K562 (cell line): ENCODE measurements around the gene HAUS7. TPM values are rescaled to one million over a fixed set of nuclear protein-coding genes. Genes with fewer than 3 reads are reported as not detected.
A peak's percentile ranks its signal among the peaks of the same experiment; 100 is the strongest.

Source experiments
- ATAC-seq: fragments of 200-7000 bp; cut with Tn5 transposase; 3 replicates; pipeline ENCODE4 v1.9.1; 2020; ENCODE audit warnings: moderate library complexity
- BruUV-seq: library from RNA; stranded (reverse); fragments of 400-500 nt; replicated peaks from 2 replicates; lab custom pipeline; 2021; lab: Mats Ljungman, UMichigan
- CTCF ChIA-PET: fragments of 300-600 bp; formaldehyde crosslinking; extraction: SDS; loops from one replicate; lab custom pipeline; 2021; ENCODE audit warnings: low intra/inter-chr PET ratio; lab: Yijun Ruan, JAX
- POLR2A ChIA-PET: fragments of 300-600, 350-650 bp; sonication (Branson Sonifier 250); formaldehyde crosslinking; extraction: SDS; loops from one replicate; lab custom pipeline; 2021; ENCODE audit warnings: antibody characterized with exemption, inconsistent platforms; lab: Yijun Ruan, JAX
- DNase-seq, 4 experiments: peaks; one replicate each; pipeline versions ENCODE4 v3.0.0 to v3.0.0-alpha.2; 2011 to 2018; ENCODE audit warnings: low spot score in 3 of 4, mixed read lengths in 3 of 4; ENCODE audit errors: extremely low read depth in 1 of 4
- FAIRE-seq: peaks from 2 replicates; lab custom pipeline; 2011; peaks lifted over from hg19 to GRCh38; lab: Jason Lieb, UNC
- H2AFZ ChIP-seq: 2 replicates; pipeline ENCODE4 v1.6.0; 2011; ENCODE audit warnings: low read depth, low read length, control low read depth, inconsistent platforms
- H3K27ac ChIP-seq: fragments of 200-600 bp; 3 replicates; pipeline ENCODE4 v1.8.0; 2011; ENCODE audit warnings: low read depth, mild to moderate bottlenecking, control low read depth, inconsistent platforms, low read length, moderate library complexity, mixed read lengths; ENCODE audit errors: extremely low read depth
- H3K27me3 ChIP-seq, 2 experiments: fragments of 300-600 bp in 1 of 2; 2 replicates in 1 of 2; 3 replicates in 1 of 2; pipeline versions ENCODE4 v1.6.0 to v1.8.0; 2011; ENCODE audit warnings: inconsistent platforms in 2 of 2, low read length in 2 of 2, mild to moderate bottlenecking in 1 of 2, mixed read lengths in 1 of 2, moderate library complexity in 1 of 2; ENCODE audit not compliant: control insufficient read depth in 2 of 2, insufficient read depth in 2 of 2
- H3K36me3 ChIP-seq: fragments of 300-600 bp; 3 replicates; pipeline ENCODE4 v1.8.0; 2011; ENCODE audit warnings: mild to moderate bottlenecking, low read length, inconsistent platforms; ENCODE audit not compliant: control insufficient read depth, insufficient read depth
- H3K4me1 ChIP-seq, 2 experiments: fragments of 200-600 bp in 1 of 2; replicated peaks in 1 of 2; 2 replicates in 1 of 2; 3 replicates in 1 of 2; pipeline versions ENCODE4 v1.5.1 to v1.8.0; 2011; ENCODE audit warnings: inconsistent platforms in 2 of 2, low read length in 2 of 2, mild to moderate bottlenecking in 1 of 2, mixed read lengths in 1 of 2, moderate library complexity in 1 of 2; ENCODE audit not compliant: control insufficient read depth in 2 of 2, insufficient read depth in 2 of 2
- H3K4me2 ChIP-seq: 2 replicates; pipeline ENCODE4 v1.6.1; 2011; ENCODE audit warnings: low read length, control low read depth, inconsistent platforms, mixed read lengths; ENCODE audit not compliant: insufficient read depth
- H3K4me3 ChIP-seq: fragments of 200-600 bp; sonication (generic), shearing (Covaris generic); 2 replicates; pipeline ENCODE4 v1.5.1; 2016; ENCODE audit warnings: control low read depth, inconsistent platforms
- H3K79me2 ChIP-seq: fragments of 200-600 bp; 3 replicates; pipeline ENCODE4 v1.8.0; 2011; ENCODE audit warnings: low read length, inconsistent platforms; ENCODE audit not compliant: control insufficient read depth, insufficient read depth
- H3K9ac ChIP-seq, 2 experiments: 2 replicates each; pipeline versions ENCODE4 v1.6.0 to v1.6.1; 2011; ENCODE audit warnings: low read depth in 2 of 2, low read length in 2 of 2, control low read depth in 1 of 2, inconsistent platforms in 1 of 2, mild to moderate bottlenecking in 1 of 2, mixed read lengths in 1 of 2; ENCODE audit not compliant: insufficient read depth in 1 of 2
- H3K9me1 ChIP-seq: one replicate; pipeline ENCODE4 v1.6.0; 2011; ENCODE audit warnings: inconsistent platforms, mild to moderate bottlenecking, low read length, moderate library complexity; ENCODE audit not compliant: control insufficient read depth, insufficient read depth
- H3K9me3 ChIP-seq: replicated peaks from 2 replicates; pipeline ENCODE4 v1.5.1; 2011; ENCODE audit warnings: low read depth, low read length, inconsistent platforms; ENCODE audit not compliant: control insufficient read depth, insufficient read depth
- H4K20me1 ChIP-seq: replicated peaks from 2 replicates; pipeline ENCODE4 v1.6.1; 2011; ENCODE audit warnings: low read length, inconsistent platforms, mixed read lengths; ENCODE audit not compliant: control insufficient read depth, insufficient read depth
- CC2D1A ChIP-seq: fragments of 450-650 bp; IDR thresholded peaks from 2 replicates; pipeline ENCODE4 v1.6.1; 2017; ENCODE audit warnings: mild to moderate bottlenecking
- ETV6 ChIP-seq, 3 experiments: fragments of 150-350 bp in 1 of 3; sonication (generic) in 1 of 3; formaldehyde crosslinking in 1 of 3; IDR thresholded peaks; 2 replicates each; pipeline versions ENCODE4 v1.6.1 to v1.8.0; 2014 to 2022; ENCODE audit warnings: borderline replicate concordance in 2 of 3, low read depth in 2 of 3, antibody characterized with exemption in 1 of 3, low read length in 1 of 3, mild to moderate bottlenecking in 1 of 3, missing genetic modification reagents in 1 of 3
- HNRNPUL1 ChIP-seq: fragments of 200-400 bp; formaldehyde crosslinking; IDR thresholded peaks from 2 replicates; pipeline ENCODE4 v1.6.1; 2017; ENCODE audit warnings: low read length
- KLF10 ChIP-seq: fragments of 250-450 bp; sonication (Bioruptor Pico); IDR thresholded peaks from 2 replicates; pipeline ENCODE4 v1.6.1; 2021; ENCODE audit warnings: matching md5 sums
- MYNN ChIP-seq, 2 experiments: sonication (generic); formaldehyde crosslinking in 1 of 2; IDR thresholded peaks; 2 replicates each; pipeline versions ENCODE4 v1.5.0 to v1.6.1; 2016 to 2020; ENCODE audit warnings: antibody characterized with exemption in 1 of 2, missing genetic modification reagents in 1 of 2
- PHB ChIP-seq: fragments of 250-450 bp; sonication (Bioruptor Pico); IDR thresholded peaks from 2 replicates; pipeline ENCODE4 v1.5.0; 2021
- REST ChIP-seq, 2 experiments: fragments of 450-650 bp; formaldehyde crosslinking in 1 of 2; IDR thresholded peaks; 2 replicates each; pipeline versions ENCODE4 v1.4.0 to v1.6.1; 2014 to 2020; ENCODE audit warnings: mild to moderate bottlenecking in 2 of 2, borderline replicate concordance in 1 of 2, low read depth in 1 of 2
- SMC3 ChIP-seq: conservative IDR thresholded peaks from 2 replicates; pipeline ENCODE4 v1.6.1; 2011; ENCODE audit warnings: low read depth, low read length, improper control_type of control experiment; ENCODE audit not compliant: insufficient read depth
- THRB ChIP-seq: fragments of 450-650 bp; formaldehyde crosslinking; conservative IDR thresholded peaks from 2 replicates; pipeline ENCODE4 v1.4.0; 2022; ENCODE audit warnings: mild to moderate bottlenecking, missing genetic modification characterization
- ZNF75A ChIP-seq: fragments of 450-650 bp; formaldehyde crosslinking; IDR thresholded peaks from 2 replicates; pipeline ENCODE4 v1.4.0; 2020; ENCODE audit warnings: mild to moderate bottlenecking
- WGBS: fragments of 100-300 bp; shearing (Covaris generic); methylation state at CpG from one replicate; pipeline ENCODE4 v1.1.6; 2016; ENCODE audit warnings: low coverage, mixed read lengths; ENCODE audit not compliant: insufficient coverage; ENCODE audit errors: missing lambda C conversion rate; 5-methylcytosine and 5-hydroxymethylcytosine counted together
- in situ Hi-C: fragments of 300-500 bp; cut with MboI; formaldehyde crosslinking; loops from 4 replicates; pipeline ENCODE4 v1.15.0; 2018; ENCODE audit warnings: inconsistent platforms, mixed read lengths
- intact Hi-C: fragments of 100-400 bp; cut with micrococcal nuclease; formaldehyde crosslinking; loops from 2 replicates; pipeline ENCODE4 v1.14.2; 2022
- polyA plus RNA-seq, 8 experiments: library from polyadenylated mRNA; depleted of rRNA in 4 of 8; stranded (reverse) in 5 of 8; unstranded in 3 of 8; fragments of >200 nt; fragmentation: Nextera tagmentation in 2 of 8; fragmentation: Illumina TruSeq in 1 of 8; extraction: Ambion mirVana in 2 of 8; extraction: Trizol in 1 of 8; gene quantifications; 2 replicates each; pipeline versions ENCODE4 v1.2.1 to v1.2.3, GENCODE V29; 2011 to 2014; ENCODE audit warnings: inconsistent platforms in 1 of 8, missing spikeins in 1 of 8
- total RNA-seq, 7 experiments: library from RNA; depleted of rRNA in 6 of 7; stranded (reverse); fragments of >200 nt in 6 of 7; fragmentation: Illumina TruSeq in 2 of 7; extraction: Trizol in 2 of 7; gene quantifications; 2 replicates each; pipeline versions ENCODE4 v1.2.1 to v1.2.3, GENCODE V29; 2011 to 2021; ENCODE audit warnings: low replicate concordance in 1 of 7

HAUS7 gene
- total and polyA plus RNA-seq, 9 of the 15 experiments (the other 6 are each of a cell fraction or from before 2014, with no cell fraction given) = 10.0 to 94.9 (median 48.8) TPM

- Histone ChIP-seq H3K4me2 (no peak overlapping the region), H3K36me3 (no peaks in the 10 kb centered on the region), H3K4me1 (peaks cover 0 to 30% of the 10 kb centered on the region in 2 experiments; a peak in 3 of 5 replicates), H3K9ac (peak overlapping the region in 1 of 2 experiments; percentile 26; a peak in 1 of 4 replicates), H3K9me1 (no peaks in the 10 kb centered on the region), H4K20me1 (no peaks in the 10 kb centered on the region), H2AFZ (no peak overlapping the region), H3K27me3 (peaks cover 0 to 36% of the 10 kb centered on the region in 2 experiments; a peak in 2 of 5 replicates), H3K27ac (no peak overlapping the region), H3K9me3 (no peaks in the 10 kb centered on the region), H3K4me3 (no peak overlapping the region), H3K79me2 (no peaks in the 10 kb centered on the region)
- 4% methylated on average over 12 of the region's 19 CpGs for WGBS
- POLR2A ChIA-PET = interaction anchor here (1.1 kb wide), 1 partner anchor 39 kb away, joined by 5 read pairs; no protein-coding TSS in a partner anchor
- ATAC-seq (peak; percentile 99), DNase-seq (peak; percentile 82 to 89 (median 88)), FAIRE-seq (peak; percentile 56)
- no TSS peak for BruUV-seq
- intact Hi-C loops = loop anchor here (1.0 to 5.0 kb wide), 2 partner anchors 35 to 47 kb away; partner anchors contain the start of gene HAUS7
- CTCF ChIA-PET = interaction anchor here (2.0 to 2.8 kb wide), 2 partner anchors 37 to 46 kb away, joined by 9 read pairs; partner anchors contain the start of gene HAUS7
- in situ Hi-C loops = no loop called here
- TF ChIP-seq CC2D1A = peak; percentile 47; the same call in 1 of the 2 replicates
- no peak for TF ChIP-seq THRB (CRISPR knock-in tag)
- no peak for TF ChIP-seq ZNF75A (CRISPR knock-in tag)
- no peak for TF ChIP-seq KLF10 (CRISPR knock-in tag)
- peak; percentile 82 for TF ChIP-seq SMC3
- no peak for TF ChIP-seq HNRNPUL1
- peak; percentile 80 for TF ChIP-seq REST (IDR thresholded peaks at IDR 0.05; ENCODE audit: borderline replicate concordance)
- no peak for TF ChIP-seq REST (CRISPR knock-in tag; IDR thresholded peaks at IDR 0.05; ENCODE audit: low read depth)
- no peak for TF ChIP-seq PHB
- TF ChIP-seq MYNN (IDR thresholded peaks at IDR 0.05) = 0 out of 2 replicates have a peak, but pooled peaks have one; percentile 41
- TF ChIP-seq MYNN (CRISPR knock-in tag; IDR thresholded peaks at IDR 0.05) = no peak
- TF ChIP-seq ETV6 (IDR thresholded peaks at IDR 0.05; ENCODE audit: borderline replicate concordance in 1 of 2, low read depth in 2 of 2, low read length in 1 of 2) = no peak
- no peak for TF ChIP-seq ETV6 (CRISPR knock-in tag; IDR thresholded peaks at IDR 0.05; ENCODE audit: borderline replicate concordance)
Observed at GRCh38 chrX:153507484-153508178, 37.3 kb upstream of the HAUS7 start.
